Caco-2 (cell line): ENCODE data around the gene SH3BP4. TPM values are rescaled to one million over a fixed set of nuclear protein-coding genes. Genes with fewer than 3 reads are reported as not detected.

Experiments used
- BruUV-seq: library from RNA; stranded (reverse); fragments of 400-500 nt; replicated peaks from 2 replicates; lab custom pipeline; 2021; lab: Mats Ljungman, UMichigan
- CTCF ChIA-PET: fragments of 300-600 bp; sonication (Branson Sonifier 250); formaldehyde crosslinking; loops from one replicate; lab custom pipeline; 2022; ENCODE audit warnings: antibody characterized with exemption; lab: Charles Lee
- POLR2A ChIA-PET: fragments of 300-600 bp; sonication (Branson Sonifier 250); formaldehyde crosslinking; loops from one replicate; lab custom pipeline; 2022; ENCODE audit warnings: antibody characterized with exemption; lab: Charles Lee
- DNase-seq, 2 experiments: peaks; one replicate each; pipeline versions ENCODE4 v3.0.0 to v3.0.0-alpha.2; 2020 to 2022
- H3K27me3 ChIP-seq: replicated peaks from 2 replicates; pipeline ENCODE4 v1.6.0; 2011; ENCODE audit warnings: low read length; ENCODE audit not compliant: control insufficient read depth, insufficient read depth
- H3K36me3 ChIP-seq: 2 replicates; pipeline ENCODE4 v1.5.1; 2011; ENCODE audit warnings: low read length; ENCODE audit not compliant: control insufficient read depth, insufficient read depth
- H3K4me1 ChIP-seq: fragments of 250-450 bp; sonication (Bioruptor Pico); 2 replicates; pipeline ENCODE4 v1.5.1; 2020; ENCODE audit warnings: mild to moderate bottlenecking
- H3K4me3 ChIP-seq: 2 replicates; pipeline ENCODE4 v1.5.1; 2011; ENCODE audit warnings: low read depth, mild to moderate bottlenecking, control low read depth, low read length
- H3K9me3 ChIP-seq: fragments of 250-450 bp; sonication (Bioruptor Pico); 2 replicates; pipeline ENCODE4 v1.5.1; 2020; ENCODE audit warnings: mild to moderate bottlenecking, moderate library complexity
- H3K27ac Mint-ChIP-seq: one replicate; pipeline ENCODE4 v1.8.0; 2022; ENCODE audit warnings: mixed read lengths; ENCODE audit not compliant: unreplicated experiment
- H3K27me3 Mint-ChIP-seq: one replicate; pipeline ENCODE4 v1.8.0; 2022; ENCODE audit warnings: mixed read lengths; ENCODE audit not compliant: insufficient read depth, unreplicated experiment
- H3K36me3 Mint-ChIP-seq: one replicate; pipeline ENCODE4 v1.8.0; 2022; ENCODE audit warnings: mild to moderate bottlenecking, mixed read lengths; ENCODE audit not compliant: insufficient read depth, unreplicated experiment
- H3K4me1 Mint-ChIP-seq: one replicate; pipeline ENCODE4 v1.8.0; 2022; ENCODE audit warnings: low read depth, mixed read lengths; ENCODE audit not compliant: unreplicated experiment
- H3K4me3 Mint-ChIP-seq: one replicate; pipeline ENCODE4 v1.8.0; 2022; ENCODE audit warnings: mild to moderate bottlenecking, moderate library complexity, mixed read lengths; ENCODE audit not compliant: unreplicated experiment
- H3K9me3 Mint-ChIP-seq: one replicate; pipeline ENCODE4 v1.8.0; 2022; ENCODE audit warnings: mixed read lengths; ENCODE audit not compliant: unreplicated experiment
- CTCF ChIP-seq, 2 experiments: fragments of 200-600 bp in 1 of 2; IDR thresholded peaks; 1 replicate in 1 of 2; 2 replicates in 1 of 2; pipeline versions ENCODE4 v1.5.1 to v1.8.0; 2011 to 2022; ENCODE audit warnings: antibody characterized with exemption in 1 of 2, control low read depth in 1 of 2, inconsistent platforms in 1 of 2, low read depth in 1 of 2, low read length in 1 of 2, mild to moderate bottlenecking in 1 of 2, moderate library complexity in 1 of 2; ENCODE audit not compliant: insufficient read depth in 1 of 2, severe bottlenecking in 1 of 2, unreplicated experiment in 1 of 2
- intact Hi-C: fragments of 100-400 bp; cut with micrococcal nuclease; formaldehyde crosslinking; loops from one replicate; pipeline ENCODE4 v1.10.0; 2022; ENCODE audit not compliant: unreplicated experiment
- total RNA-seq: library from RNA; stranded (reverse); gene quantifications from 2 replicates; pipeline ENCODE4 v1.2.3, GENCODE V29; 2022

SH3BP4 gene
- total RNA-seq, 1 experiment from 2014 or later: 29.9 TPM

GRCh38 chr2:235077046-235077445 is 125.2 kb downstream of the SH3BP4 start:
- no peaks in the 10 kb centered on the region for H3K27me3 ChIP-seq
- intact Hi-C loops: no loop called here
- ChIA-PET CTCF (no interaction called here), POLR2A (no interaction called here)
- H3K27me3 Mint-ChIP-seq: no peaks in the 10 kb centered on the region
- no peaks in the 10 kb centered on the region for H3K4me1 Mint-ChIP-seq
- H3K4me3 Mint-ChIP-seq: no peak overlapping the region
- no peaks in the 10 kb centered on the region for H3K4me1 ChIP-seq
- no peak overlapping the region for H3K27ac Mint-ChIP-seq
- TF ChIP-seq CTCF (IDR thresholded peaks at IDR 0.05; ENCODE audit: insufficient read depth in 1 of 2, low read depth in 1 of 2, low read length in 1 of 2, severe bottlenecking in 1 of 2, unreplicated experiment in 1 of 2): no peak
- no peaks in the 10 kb centered on the region for H3K9me3 ChIP-seq
- H3K9me3 Mint-ChIP-seq: no peaks in the 10 kb centered on the region
- no peak for DNase-seq
- no TSS peak for BruUV-seq
- no peaks in the 10 kb centered on the region for H3K36me3 ChIP-seq
- no peaks in the 10 kb centered on the region for H3K36me3 Mint-ChIP-seq
- H3K4me3 ChIP-seq: no peak overlapping the region

DNA sequence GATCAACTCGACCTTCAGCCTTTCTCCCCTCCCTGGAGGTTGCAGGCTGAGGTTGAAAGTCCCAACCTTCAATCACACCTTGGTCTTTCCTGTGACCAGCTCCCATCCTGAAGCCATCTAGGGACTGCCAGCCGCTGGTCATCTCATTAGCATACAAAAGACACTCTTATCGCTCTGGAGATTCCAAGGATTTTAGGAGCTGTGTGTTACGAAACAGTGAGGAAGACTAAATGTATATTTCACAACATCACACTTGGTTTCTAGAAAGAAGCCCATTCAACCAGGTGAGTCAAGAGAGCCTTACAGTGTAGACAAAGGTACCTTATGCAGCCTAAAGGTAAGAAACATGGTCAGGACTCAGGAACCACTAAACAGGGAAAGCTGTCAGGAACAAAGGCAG is 126.4 kb downstream of the SH3BP4 start:
- Mint-ChIP-seq H3K9me3 (no peaks in the 10 kb centered on the region), H3K4me1 (no peaks in the 10 kb centered on the region), H3K27ac (no peak overlapping the region), H3K4me3 (no peak overlapping the region), H3K27me3 (no peaks in the 10 kb centered on the region), H3K36me3 (no peaks in the 10 kb centered on the region)
- H3K27me3 ChIP-seq: no peaks in the 10 kb centered on the region
- BruUV-seq: no TSS peak
- H3K36me3 ChIP-seq: no peaks in the 10 kb centered on the region
- H3K9me3 ChIP-seq: no peaks in the 10 kb centered on the region
- H3K4me1 ChIP-seq: no peaks in the 10 kb centered on the region
- POLR2A ChIA-PET: no interaction called here
- CTCF ChIA-PET: no interaction called here
- intact Hi-C loops: no loop called here
- H3K4me3 ChIP-seq: no peak overlapping the region
- DNase-seq: no peak
- no peak for TF ChIP-seq CTCF (IDR thresholded peaks at IDR 0.05; ENCODE audit: insufficient read depth in 1 of 2, low read depth in 1 of 2, low read length in 1 of 2, severe bottlenecking in 1 of 2, unreplicated experiment in 1 of 2)

- DNase-seq: no peak
- Mint-ChIP-seq H3K4me3 (no peak overlapping the region), H3K4me1 (no peaks in the 10 kb centered on the region)
Observed at GRCh38 chr2:235078914-235079472, 127.2 kb downstream of the SH3BP4 start.

More at GRCh38 chr2:235078914-235079472, 127.2 kb downstream of the SH3BP4 start:
- Mint-ChIP-seq H3K36me3 (no peaks in the 10 kb centered on the region), H3K27ac (no peak overlapping the region), H3K9me3 (no peaks in the 10 kb centered on the region), H3K27me3 (no peaks in the 10 kb centered on the region)
- no peak for TF ChIP-seq CTCF (IDR thresholded peaks at IDR 0.05; ENCODE audit: insufficient read depth in 1 of 2, low read depth in 1 of 2, low read length in 1 of 2, severe bottlenecking in 1 of 2, unreplicated experiment in 1 of 2)
- BruUV-seq: no TSS peak
- Histone ChIP-seq H3K9me3 (no peaks in the 10 kb centered on the region), H3K27me3 (no peaks in the 10 kb centered on the region), H3K4me3 (no peak overlapping the region), H3K4me1 (no peaks in the 10 kb centered on the region), H3K36me3 (no peaks in the 10 kb centered on the region)
- intact Hi-C loops: no loop called here
- ChIA-PET POLR2A (no interaction called here), CTCF (no interaction called here)
